GM13976 (cell line): ENCODE results near the gene ANO2.

ENCODE experiments used
- DNase-seq: peaks from one replicate; pipeline ENCODE4 v3.0.0; 2012; ENCODE audit warnings: low spot score
- CTCF ChIP-seq: IDR thresholded peaks from 2 replicates; pipeline ENCODE4 v1.5.1; 2012; ENCODE audit warnings: borderline replicate concordance, mild to moderate bottlenecking; ENCODE audit not compliant: insufficient read depth; ENCODE audit errors: extremely low read depth, missing control alignments, control extremely low read depth
- in situ Hi-C: fragments of 300-500 bp; cut with MboI; formaldehyde crosslinking; loops from one replicate; pipeline ENCODE4 v1.12.0; 2022; ENCODE audit warnings: low sequenced_read_pairs, mixed read lengths, inconsistent platforms; ENCODE audit not compliant: unreplicated experiment

Gene ANO2

GRCh38 chr12:5768581-5769196 is 176.4 kb downstream of the ANO2 start:
- TF ChIP-seq CTCF, result no peak
- in situ Hi-C loops, result no loop called here
- DNase-seq, result no peak

GRCh38 chr12:5768171-5768570 is 176.9 kb downstream of the ANO2 start:
- DNase-seq, result no peak
- TF ChIP-seq CTCF, result no peak
- in situ Hi-C loops, result no loop called here

GRCh38 chr12:5758347-5758746 is 186.7 kb downstream of the ANO2 start:
- DNase-seq, result no peak
- in situ Hi-C loops, result no loop called here
- TF ChIP-seq CTCF, result no peak

GRCh38 chr12:5756338-5756842 is 188.7 kb downstream of the ANO2 start:
- no peak for TF ChIP-seq CTCF
- in situ Hi-C loops, result no loop called here
- no peak for DNase-seq

- in situ Hi-C loops, result no loop called here
- no peak for TF ChIP-seq CTCF
- DNase-seq, result no peak
Measured at GRCh38 chr12:5748027-5748426, 197.0 kb downstream of the ANO2 start.

- no peak for TF ChIP-seq CTCF
- DNase-seq, result no peak
- in situ Hi-C loops, result no loop called here
Measured at GRCh38 chr12:5746917-5747316, 198.1 kb downstream of the ANO2 start.
